HFFc6 (cell line): ENCODE results near the gene HTRA2. TPM values are rescaled to one million over a fixed set of nuclear protein-coding genes. Genes with fewer than 3 reads are reported as not detected.

Experiments
- DNase-seq: peaks from one replicate; pipeline ENCODE4 v3.0.0-alpha.2; 2018
- H3K27ac Mint-ChIP-seq: 2 replicates; pipeline ENCODE4 v1.8.0; 2020; ENCODE audit warnings: mild to moderate bottlenecking, mixed read lengths
- H3K27me3 Mint-ChIP-seq: 2 replicates; pipeline ENCODE4 v1.8.0; 2021; ENCODE audit warnings: mild to moderate bottlenecking, moderate library complexity, mixed read lengths; ENCODE audit not compliant: insufficient read depth
- H3K36me3 Mint-ChIP-seq: 2 replicates; pipeline ENCODE4 v1.8.0; 2021; ENCODE audit warnings: low read depth, mixed read lengths
- H3K4me1 Mint-ChIP-seq: 2 replicates; pipeline ENCODE4 v1.8.0; 2020; ENCODE audit warnings: low read depth, mixed read lengths
- H3K4me3 Mint-ChIP-seq: 2 replicates; pipeline ENCODE4 v1.8.0; 2020; ENCODE audit warnings: mild to moderate bottlenecking, moderate library complexity, mixed read lengths
- H3K9me3 Mint-ChIP-seq: 2 replicates; pipeline ENCODE4 v1.8.0; 2020; ENCODE audit warnings: mild to moderate bottlenecking, mixed read lengths
- CTCF ChIP-seq: fragments of 200-600 bp; sonication (generic); IDR thresholded peaks from 2 replicates; pipeline ENCODE4 v1.5.0; 2021; ENCODE audit warnings: antibody characterized with exemption, mild to moderate bottlenecking
- total RNA-seq, 6 experiments: library from RNA; stranded (reverse); fragmentation: NEBNext Ultra II Directional; extraction: Animal tissue kit (Norgen Biotek cat#: 25700); gene quantifications; 2 replicates in 1 of 6; 3 replicates in 5 of 6; pipeline ENCODE4 v1.2.3, GENCODE V29; 2021

HTRA2 gene
- total RNA-seq, 6 experiments from 2014 or later: 29.7 to 43.3 (median 33.6) TPM

- peak; percentile 50; the same call in 1 of the 2 replicates for TF ChIP-seq CTCF
- H3K4me1 Mint-ChIP-seq: peaks cover 59% of the 10 kb centered on the region
- H3K36me3 Mint-ChIP-seq: no peaks in the 10 kb centered on the region
- DNase-seq: no peak
- H3K9me3 Mint-ChIP-seq: no peaks in the 10 kb centered on the region
- no peak overlapping the region for H3K4me3 Mint-ChIP-seq
- peak overlapping the region; percentile 37; the same call in 1 of the 2 replicates for H3K27ac Mint-ChIP-seq
- no peaks in the 10 kb centered on the region for H3K27me3 Mint-ChIP-seq
Measured at GRCh38 chr2:74572178-74572925, 42.6 kb downstream of the HTRA2 start.

GRCh38 chr2:74573747-74574562 is 44.2 kb downstream of the HTRA2 start:
- Mint-ChIP-seq H3K27ac (peak overlapping the region; percentile 94), H3K27me3 (no peaks in the 10 kb centered on the region), H3K4me1 (peaks cover 49% of the 10 kb centered on the region), H3K9me3 (no peaks in the 10 kb centered on the region), H3K36me3 (no peaks in the 10 kb centered on the region), H3K4me3 (peak overlapping the region; percentile 65)
- peak; percentile 74 for DNase-seq
- TF ChIP-seq CTCF: no peak

GRCh38 chr2:74575320-74575719 is 45.6 kb downstream of the HTRA2 start:
- DNase-seq: no peak
- no peak for TF ChIP-seq CTCF
- Mint-ChIP-seq H3K4me3 (peak overlapping the region; percentile 65; the same call in 1 of the 2 replicates), H3K27me3 (no peaks in the 10 kb centered on the region), H3K4me1 (peaks cover 48% of the 10 kb centered on the region), H3K9me3 (no peaks in the 10 kb centered on the region), H3K36me3 (no peaks in the 10 kb centered on the region), H3K27ac (peak overlapping the region; percentile 94)

GRCh38 chr2:74576211-74576862 is 46.6 kb downstream of the HTRA2 start:
- H3K27me3 Mint-ChIP-seq: no peaks in the 10 kb centered on the region
- peak overlapping the region; percentile 94 for H3K27ac Mint-ChIP-seq
- H3K4me1 Mint-ChIP-seq: peaks cover 54% of the 10 kb centered on the region
- peak; percentile 88 for DNase-seq
- H3K36me3 Mint-ChIP-seq: no peaks in the 10 kb centered on the region
- H3K9me3 Mint-ChIP-seq: no peaks in the 10 kb centered on the region
- TF ChIP-seq CTCF: no peak
- H3K4me3 Mint-ChIP-seq: peak overlapping the region; percentile 74

- H3K36me3 Mint-ChIP-seq: no peaks in the 10 kb centered on the region
- H3K9me3 Mint-ChIP-seq: no peaks in the 10 kb centered on the region
- peak; percentile 90 for DNase-seq
- peak; percentile 42; the same call in 1 of the 2 replicates for TF ChIP-seq CTCF
- H3K27ac Mint-ChIP-seq: peak overlapping the region; percentile 94
- H3K4me3 Mint-ChIP-seq: peak overlapping the region; percentile 74
- no peaks in the 10 kb centered on the region for H3K27me3 Mint-ChIP-seq
- H3K4me1 Mint-ChIP-seq: peaks cover 59% of the 10 kb centered on the region
Measured at GRCh38 chr2:74576863-74577229, 47.1 kb downstream of the HTRA2 start.
